ENCODE data around the gene SLC18A2.
A peak's percentile ranks its signal among the peaks of the same experiment; 100 is the strongest.
"Not testable (repeated sequence)": the region's sequence is repeated elsewhere in the genome, so short reads cannot be mapped to it uniquely, and the experiment has no call there.

The SLC18A2 gene

GRCh38 chr10:117240621-117241529 lies at the start of gene SLC18A2:
Gene SLC18A2, plus strand, starts transcription at chr10:117241114. Its CDS starts 580 bp downstream, at chr10:117241694.
- DNase-seq, result no peak

- DNase-seq, result no peak
Observed at GRCh38 chr10:117197189-117197588, 43.7 kb upstream of the SLC18A2 start, which contains the start of gene KCNK18. Gene KCNK18, plus strand, starts transcription at chr10:117197489. Its CDS starts 0 bp downstream, at chr10:117197489.

GRCh38 chr10:117198088-117198487 lies 42.8 kb upstream of the SLC18A2 start:
- no peak for DNase-seq

- DNase-seq, result no peak
Observed at GRCh38 chr10:117201826-117202225, 39.1 kb upstream of the SLC18A2 start.

- DNase-seq, result no peak
Observed at GRCh38 chr10:117204316-117204715, 36.6 kb upstream of the SLC18A2 start.

GRCh38 chr10:117212176-117212575 lies 28.7 kb upstream of the SLC18A2 start:
- DNase-seq, result no peak

GRCh38 chr10:117214401-117214800 lies 26.5 kb upstream of the SLC18A2 start:
- no peak for DNase-seq

GRCh38 chr10:117215079-117215478 lies 25.8 kb upstream of the SLC18A2 start:
- no peak for DNase-seq

GRCh38 chr10:117216028-117216427 lies 24.9 kb upstream of the SLC18A2 start:
- no peak for DNase-seq

- peak; percentile 48 for DNase-seq
Observed at GRCh38 chr10:117216611-117217195, 24.2 kb upstream of the SLC18A2 start.

- DNase-seq, result no peak
Observed at GRCh38 chr10:117217196-117217761, 23.6 kb upstream of the SLC18A2 start.

GRCh38 chr10:117218654-117219053 lies 22.3 kb upstream of the SLC18A2 start:
- DNase-seq, result no peak

- no peak for DNase-seq
Observed at GRCh38 chr10:117221156-117221711, 19.7 kb upstream of the SLC18A2 start.

GRCh38 chr10:117222552-117222951 lies 18.4 kb upstream of the SLC18A2 start:
- DNase-seq, result no peak

GRCh38 chr10:117222976-117223692 lies 17.8 kb upstream of the SLC18A2 start:
- no peak for DNase-seq

GRCh38 chr10:117223693-117224430 lies 17.1 kb upstream of the SLC18A2 start:
- no peak for DNase-seq

- DNase-seq, result no peak
Observed at GRCh38 chr10:117224881-117225280, 16.0 kb upstream of the SLC18A2 start.

- no peak for DNase-seq
Observed at GRCh38 chr10:117226813-117227451, 14.0 kb upstream of the SLC18A2 start.

- DNase-seq, result no peak
Observed at GRCh38 chr10:117228210-117228609, 12.7 kb upstream of the SLC18A2 start.

- not testable (repeated sequence) for DNase-seq
Observed at GRCh38 chr10:117230107-117230506, 10.8 kb upstream of the SLC18A2 start.

- DNase-seq, result no peak
Observed at GRCh38 chr10:117237401-117237991, 3.4 kb upstream of the SLC18A2 start.
